Stimulated activated CD4-positive, alpha-beta T cell treated with anti-CD3 and anti-CD28 coated beads, Interleukin-12 subunit alpha, Interleukin-12 subunit beta, amount 100 ng/mL, for 24 hours (primary cell): Measurements from ENCODE around the gene BBOX1.
"Not testable (repeated sequence)": the region's sequence is repeated elsewhere in the genome, so short reads cannot be mapped to it uniquely, and the experiment has no call there.

Experiments
- DNase-seq, 2 experiments: peaks; one replicate each; pipeline ENCODE4 v3.0.0-alpha.2; 2020; ENCODE audit warnings: low read depth in 2 of 2

BBOX1 gene

DNA sequence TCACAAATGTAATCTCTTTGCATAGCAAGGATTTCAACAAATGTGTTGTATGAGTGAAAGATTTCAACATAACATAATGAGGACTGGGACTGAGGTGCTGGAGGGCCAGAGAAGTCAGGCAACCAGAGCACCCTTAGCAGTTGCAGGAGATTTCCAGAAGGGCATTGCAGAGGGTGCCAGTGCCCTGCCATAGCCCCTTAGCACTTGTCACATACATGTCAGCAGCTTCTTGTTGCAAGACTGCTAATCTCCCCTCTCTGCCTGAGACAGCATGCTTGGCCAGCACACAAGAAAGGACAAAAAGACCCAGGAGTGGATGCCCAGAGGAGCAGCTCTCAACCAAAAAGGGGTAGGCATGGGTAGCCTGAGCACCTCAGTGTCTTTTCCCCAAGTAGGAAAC, 43.2 kb downstream of the BBOX1 start:
- DNase-seq: no peak

GRCh38 chr11:27084518-27084917, 43.9 kb downstream of the BBOX1 start:
- DNase-seq: no peak

GRCh38 chr11:27085111-27085510, 44.5 kb downstream of the BBOX1 start:
- no peak for DNase-seq

DNA sequence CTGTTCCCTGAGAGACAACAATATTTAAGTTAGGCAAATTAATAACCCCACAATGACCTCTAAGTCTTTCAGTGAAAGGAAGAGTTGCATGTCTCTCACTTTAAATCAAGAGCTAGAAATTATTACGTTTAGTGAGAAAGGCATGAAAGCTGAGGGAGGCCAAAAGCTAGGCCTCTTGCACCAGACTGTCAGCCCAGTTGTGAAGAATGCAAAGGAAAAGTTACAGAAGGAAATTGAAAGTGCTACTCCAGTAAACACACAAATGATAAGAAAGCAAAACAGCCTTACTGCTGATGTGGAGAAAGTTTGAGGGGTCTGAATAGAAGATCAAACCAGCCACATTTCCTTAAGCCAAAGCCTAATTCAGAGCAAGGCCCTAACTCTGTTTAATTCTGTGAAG, 45.0 kb downstream of the BBOX1 start:
- no peak for DNase-seq

DNA sequence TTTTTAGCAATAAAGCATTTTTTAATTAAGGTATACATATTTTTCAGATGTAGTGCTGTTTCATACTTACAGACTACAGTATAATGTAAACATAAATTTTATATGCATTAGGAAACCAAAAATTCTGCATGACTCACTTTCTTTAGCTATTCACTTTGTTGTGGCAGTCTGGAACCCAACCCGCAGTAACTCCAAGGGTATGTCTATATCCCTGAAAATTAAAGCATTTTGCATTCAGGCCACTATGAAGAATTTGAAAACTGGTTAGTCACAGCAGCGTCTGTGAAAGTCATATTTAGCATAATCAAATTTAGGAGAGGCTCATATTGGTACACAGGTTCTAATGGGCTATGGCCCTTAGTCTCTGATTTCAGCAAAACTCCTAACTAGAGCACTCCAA, 46.8 kb downstream of the BBOX1 start:
- DNase-seq: no peak

DNA sequence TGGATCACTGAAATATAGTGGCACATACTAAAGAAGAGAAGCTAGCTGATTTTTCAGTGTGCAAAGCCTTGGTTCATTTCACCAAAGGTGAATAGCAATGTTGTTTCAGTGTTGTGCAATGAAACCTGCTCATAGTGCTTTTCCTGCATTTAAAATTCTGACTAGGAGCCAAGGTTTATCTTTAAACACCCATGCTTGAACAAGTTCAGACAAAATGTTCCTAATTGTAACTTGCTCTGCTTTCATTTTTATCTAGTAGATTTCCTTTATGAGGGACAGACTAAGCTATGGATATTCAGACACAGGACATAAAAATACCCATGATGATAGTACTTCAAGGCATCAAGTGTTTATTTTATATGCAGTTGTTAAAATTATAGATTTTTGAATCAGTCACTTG, 47.7 kb downstream of the BBOX1 start:
- DNase-seq: no peak

- no peak for DNase-seq
Measured at GRCh38 chr11:27089746-27090145, 49.1 kb downstream of the BBOX1 start.

GRCh38 chr11:27090357-27090948, 49.8 kb downstream of the BBOX1 start:
- not testable (repeated sequence) for DNase-seq

- no peak for DNase-seq
Measured at GRCh38 chr11:27094120-27094519, 53.5 kb downstream of the BBOX1 start.

DNA sequence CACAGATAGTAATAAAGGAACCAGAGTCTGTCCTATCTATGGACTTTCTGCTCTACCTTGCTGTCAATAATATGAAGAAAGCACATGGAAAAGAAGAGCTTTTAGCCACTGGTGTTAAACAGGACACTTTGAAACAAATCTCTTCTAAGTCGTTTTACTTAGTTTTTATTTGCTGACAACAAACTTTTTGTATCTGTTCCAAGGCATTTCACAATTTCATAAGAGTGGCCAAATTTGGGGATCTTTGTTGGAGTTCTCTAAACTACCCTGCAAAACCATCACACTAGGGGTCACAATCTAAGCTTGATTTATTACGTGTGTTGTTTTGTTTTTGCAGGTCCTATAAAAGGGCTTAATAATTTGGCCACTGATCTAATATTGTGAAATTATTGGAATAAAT, 54.4 kb downstream of the BBOX1 start:
- no peak for DNase-seq

- DNase-seq: no peak
Measured at GRCh38 chr11:27095887-27096286, 55.3 kb downstream of the BBOX1 start.

GRCh38 chr11:27097551-27097950, 56.9 kb downstream of the BBOX1 start:
- no peak for DNase-seq

- DNase-seq: no peak
Measured at GRCh38 chr11:27100534-27100933, 59.9 kb downstream of the BBOX1 start.

GRCh38 chr11:27107548-27107947, 66.9 kb downstream of the BBOX1 start:
- DNase-seq: no peak

DNA sequence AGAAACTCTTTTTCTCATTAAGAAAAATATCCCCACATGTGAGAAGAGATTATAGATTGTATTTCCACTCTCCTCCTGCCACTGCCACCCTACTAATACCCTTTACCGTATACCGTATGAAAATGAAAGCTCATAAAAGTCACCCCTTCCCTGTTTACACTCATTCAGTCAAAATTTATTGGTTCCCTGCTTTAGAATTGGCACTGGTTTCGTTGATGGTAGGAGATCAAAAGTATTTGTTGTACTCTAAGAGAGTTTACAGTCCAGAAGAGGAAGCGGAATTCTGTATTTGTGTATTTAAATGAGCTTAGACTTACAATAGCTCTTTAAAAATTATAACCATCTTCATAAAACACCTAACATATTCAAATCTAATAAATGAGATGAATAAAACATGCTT, 68.2 kb downstream of the BBOX1 start:
- DNase-seq: no peak

GRCh38 chr11:27111896-27112295, 71.3 kb downstream of the BBOX1 start:
- DNase-seq: no peak

DNA sequence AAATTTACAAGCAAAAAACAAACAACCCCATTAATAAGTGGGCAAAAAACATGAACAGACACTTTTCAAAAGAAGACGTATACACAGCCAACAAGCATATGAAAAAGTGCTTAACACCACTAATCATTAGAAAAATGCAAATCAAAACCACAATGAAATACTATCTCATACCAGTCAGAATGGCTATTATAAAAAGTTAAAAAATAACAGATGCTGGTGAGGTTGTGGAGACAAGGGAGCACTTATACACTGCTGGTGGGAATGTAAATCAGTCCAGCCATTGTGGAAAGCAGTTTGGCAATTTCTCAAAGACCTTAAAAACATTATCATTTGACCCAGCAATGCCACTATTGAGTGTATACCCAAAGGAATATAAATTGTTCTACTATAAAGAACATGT, 72.3 kb downstream of the BBOX1 start:
- DNase-seq: no peak

GRCh38 chr11:27115051-27115650, 74.5 kb downstream of the BBOX1 start:
- no peak for DNase-seq

- no peak for DNase-seq
Measured at GRCh38 chr11:27116684-27117083, 76.1 kb downstream of the BBOX1 start.

- no peak for DNase-seq
Measured at GRCh38 chr11:27118371-27118770, 77.8 kb downstream of the BBOX1 start.

DNA sequence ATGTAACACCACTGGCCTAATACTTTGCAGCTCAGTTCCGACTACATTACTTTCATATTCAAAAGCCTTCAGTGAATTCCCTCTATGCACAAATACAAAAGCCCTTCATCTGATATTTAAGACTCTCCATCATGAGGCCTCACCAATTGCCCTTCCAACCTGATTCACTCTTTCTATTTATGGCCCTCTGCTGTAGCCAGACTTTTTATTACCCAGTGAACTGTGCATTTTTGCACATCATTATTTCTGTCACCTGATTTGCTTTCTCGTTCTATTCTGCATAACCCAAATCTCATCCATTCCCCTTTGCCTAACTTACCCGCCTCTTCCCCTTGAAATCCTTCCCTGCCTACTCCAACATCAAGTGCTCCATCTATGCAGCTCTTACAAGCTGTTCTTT, 78.3 kb downstream of the BBOX1 start:
- DNase-seq: no peak

- no peak for DNase-seq
Measured at GRCh38 chr11:27119396-27119795, 78.8 kb downstream of the BBOX1 start.

- DNase-seq: no peak
Measured at GRCh38 chr11:27120211-27120610, 79.6 kb downstream of the BBOX1 start.

- DNase-seq: no peak
Measured at GRCh38 chr11:27122001-27122400, 81.4 kb downstream of the BBOX1 start.
